PC-9 (cell line): ENCODE results near the gene ODC1. TPM values are rescaled to one million over a fixed set of nuclear protein-coding genes. Genes with fewer than 3 reads are reported as not detected.

Source experiments
- BruUV-seq: library from RNA; stranded (reverse); fragments of 400-500 nt; replicated peaks from 2 replicates; lab custom pipeline; 2021; lab: Mats Ljungman, UMichigan
- CTCF ChIA-PET: fragments of 300-600 bp; sonication (Branson Sonifier 250); formaldehyde crosslinking; loops from one replicate; lab custom pipeline; 2022; ENCODE audit warnings: antibody characterized with exemption; lab: Charles Lee
- POLR2A ChIA-PET: fragments of 300-600 bp; sonication (Branson Sonifier 250); formaldehyde crosslinking; loops from one replicate; lab custom pipeline; 2022; ENCODE audit warnings: antibody characterized with exemption; ENCODE audit not compliant: unreplicated experiment; lab: Charles Lee
- DNase-seq, 2 experiments: peaks; one replicate each; pipeline versions ENCODE4 v3.0.0 to v3.0.0-alpha.2; 2015 to 2022; ENCODE audit warnings: mixed read lengths in 1 of 2
- H2AFZ ChIP-seq: fragments of 200-600 bp; sonication (generic); 2 replicates; pipeline ENCODE4 v1.8.1; 2017; ENCODE audit warnings: antibody characterized with exemption
- H3F3A ChIP-seq: fragments of 200-600 bp; sonication (generic); 2 replicates; pipeline ENCODE4 v1.8.1; 2017; ENCODE audit warnings: antibody characterized with exemption, mild to moderate bottlenecking, low read depth; ENCODE audit not compliant: insufficient read depth
- H3K27ac ChIP-seq: fragments of 200-600 bp; sonication (generic); 2 replicates; pipeline ENCODE4 v1.6.1; 2016; ENCODE audit warnings: mixed run types
- H3K27me3 ChIP-seq: fragments of 200-600 bp; sonication (generic); 2 replicates; pipeline ENCODE4 v1.6.1; 2016; ENCODE audit warnings: low read depth, mixed run types; ENCODE audit not compliant: insufficient read depth
- H3K36me3 ChIP-seq: fragments of 200-600 bp; sonication (generic); 2 replicates; pipeline ENCODE4 v1.6.1; 2016; ENCODE audit warnings: low read depth, mixed run types
- H3K4me1 ChIP-seq: fragments of 200-600 bp; sonication (generic); replicated peaks from 2 replicates; pipeline ENCODE4 v1.6.1; 2016; ENCODE audit warnings: mixed run types; ENCODE audit not compliant: insufficient read depth
- H3K4me2 ChIP-seq: fragments of 200-600 bp; sonication (generic); 2 replicates; pipeline ENCODE4 v1.6.1; 2017; ENCODE audit warnings: mixed run types
- H3K4me3 ChIP-seq: fragments of 200-600 bp; sonication (generic); 2 replicates; pipeline ENCODE4 v1.6.1; 2016; ENCODE audit warnings: mixed run types
- H3K79me2 ChIP-seq: fragments of 200-600 bp; sonication (generic); 2 replicates; pipeline ENCODE4 v1.6.1; 2017; ENCODE audit warnings: low read depth, mixed run types
- H3K9me2 ChIP-seq: fragments of 200-600 bp; sonication (generic); 2 replicates; pipeline ENCODE4 v1.8.1; 2017; ENCODE audit warnings: mild to moderate bottlenecking; ENCODE audit not compliant: insufficient read depth
- H3K9me3 ChIP-seq: fragments of 200-600 bp; sonication (generic); 2 replicates; pipeline ENCODE4 v1.8.1; 2016; ENCODE audit warnings: low read depth; ENCODE audit not compliant: insufficient read depth
- H4K20me1 ChIP-seq: fragments of 200-600 bp; sonication (generic); 2 replicates; pipeline ENCODE4 v1.8.1; 2017; ENCODE audit not compliant: insufficient read depth
- CTCF ChIP-seq: fragments of 200-600 bp; sonication (generic); conservative IDR thresholded peaks from 2 replicates; pipeline ENCODE4 v1.6.1; 2017; ENCODE audit warnings: mixed run types, antibody characterized with exemption, mild to moderate bottlenecking, moderate library complexity
- EZH2 ChIP-seq: fragments of 200-600 bp; sonication (generic); IDR thresholded peaks from 2 replicates; pipeline ENCODE4 v1.8.0; 2017; ENCODE audit warnings: antibody characterized with exemption, low read depth
- intact Hi-C: fragments of 100-400 bp; cut with micrococcal nuclease; formaldehyde crosslinking; loops from one replicate; pipeline ENCODE4 v1.10.0; 2022; ENCODE audit not compliant: unreplicated experiment
- total RNA-seq: library from RNA; stranded (reverse); gene quantifications from 2 replicates; pipeline ENCODE4 v1.2.3, GENCODE V29; 2021

The ODC1 gene
- total RNA-seq, 1 experiment from 2014 or later = 40.5 TPM

GRCh38 chr2:10465910-10466309, 17.8 kb upstream of the ODC1 start:
- intact Hi-C loops = no loop called here
- Histone ChIP-seq H3K4me3 (no peak overlapping the region), H2AFZ (no peak overlapping the region), H3K36me3 (no peaks in the 10 kb centered on the region), H3K27me3 (no peaks in the 10 kb centered on the region), H3K27ac (no peak overlapping the region), H4K20me1 (no peaks in the 10 kb centered on the region), H3K79me2 (no peaks in the 10 kb centered on the region), H3F3A (peaks cover 5% of the 10 kb centered on the region; the same call in 1 of the 2 replicates), H3K4me2 (no peak overlapping the region), H3K4me1 (no peaks in the 10 kb centered on the region), H3K9me2 (no peaks in the 10 kb centered on the region), H3K9me3 (no peaks in the 10 kb centered on the region)
- ChIA-PET POLR2A (no interaction called here), CTCF (no interaction called here)
- DNase-seq = no peak
- BruUV-seq = no TSS peak
- TF ChIP-seq CTCF (no peak), EZH2 (no peak)

- Histone ChIP-seq H3F3A (no peaks in the 10 kb centered on the region; the same call in 1 of the 2 replicates), H3K79me2 (no peaks in the 10 kb centered on the region), H3K9me3 (no peaks in the 10 kb centered on the region), H4K20me1 (no peaks in the 10 kb centered on the region), H3K9me2 (no peaks in the 10 kb centered on the region), H3K36me3 (no peaks in the 10 kb centered on the region), H3K4me3 (no peak overlapping the region), H3K4me2 (no peak overlapping the region), H2AFZ (no peak overlapping the region), H3K27me3 (no peaks in the 10 kb centered on the region), H3K4me1 (peaks cover 16% of the 10 kb centered on the region), H3K27ac (no peak overlapping the region)
- POLR2A ChIA-PET = no interaction called here
- CTCF ChIA-PET = no interaction called here
- peak in 1 of 2 experiments; percentile 29 for DNase-seq
- intact Hi-C loops = no loop called here
- TF ChIP-seq EZH2 (no peak), CTCF (no peak)
- no TSS peak for BruUV-seq
Measured at GRCh38 chr2:10462178-10463083, 14.3 kb upstream of the ODC1 start.

- no TSS peak for BruUV-seq
Measured at GRCh38 chr2:10460366-10460796, 12.3 kb upstream of the ODC1 start.

More at GRCh38 chr2:10460366-10460796, 12.3 kb upstream of the ODC1 start:
- H3K79me2 ChIP-seq = no peaks in the 10 kb centered on the region
- ChIA-PET CTCF (interaction anchor here (0.7 kb wide), 1 partner anchor 193 kb away, joined by 3 read pairs; no protein-coding TSS in a partner anchor), POLR2A (interaction anchor here (0.5 kb wide), 1 partner anchor 154 kb away, joined by 4 read pairs; no protein-coding TSS in a partner anchor)
- H3F3A ChIP-seq = no peaks in the 10 kb centered on the region; the same call in 1 of the 2 replicates
- H3K36me3 ChIP-seq = no peaks in the 10 kb centered on the region
- no peaks in the 10 kb centered on the region for H3K9me2 ChIP-seq
- no peak overlapping the region for H3K27ac ChIP-seq
- H2AFZ ChIP-seq = peak overlapping the region; percentile 49; the same call in 1 of the 2 replicates
- peak overlapping the region; percentile 53 for H3K4me2 ChIP-seq
- intact Hi-C loops = loop anchor here (1.0 kb wide), 1 partner anchor 27 kb away; no protein-coding TSS in a partner anchor
- DNase-seq = peak; percentile 66 to 89
- TF ChIP-seq EZH2 (no peak), CTCF (no peak)
- H4K20me1 ChIP-seq = no peaks in the 10 kb centered on the region
- no peaks in the 10 kb centered on the region for H3K27me3 ChIP-seq
- H3K4me3 ChIP-seq = no peak overlapping the region
- H3K4me1 ChIP-seq = peaks cover 16% of the 10 kb centered on the region
- H3K9me3 ChIP-seq = no peaks in the 10 kb centered on the region
